HG02642 (cell line): Measurements from ENCODE around the gene CASP5.

Experiments used
- ATAC-seq: cut with Tn5 transposase; IDR thresholded peaks from one replicate; pipeline ENCODE4 v1.9.1; 2021; ENCODE audit warnings: mild to moderate bottlenecking; ENCODE audit not compliant: unreplicated experiment, poor library complexity

CASP5 gene

GRCh38 chr11:104968856-104969776 is 53.9 kb downstream of the CASP5 start:
- ATAC-seq = peak; percentile 7

GRCh38 chr11:104968355-104968855 is 54.6 kb downstream of the CASP5 start, which contains the start of gene CASP4:
Gene CASP4, minus strand, starts transcription at chr11:104968574. Its CDS starts 49 bp downstream, at chr11:104968525.
- ATAC-seq = peak; percentile 92

- peak; percentile 12 for ATAC-seq
Observed at GRCh38 chr11:104967534-104968354, 55.2 kb downstream of the CASP5 start.

- no peak for ATAC-seq
Observed at GRCh38 chr11:104965735-104966134, 57.2 kb downstream of the CASP5 start.

GRCh38 chr11:104964247-104964646 is 58.7 kb downstream of the CASP5 start:
- ATAC-seq = no peak

GRCh38 chr11:104962852-104963251 is 60.1 kb downstream of the CASP5 start:
- ATAC-seq = no peak

GRCh38 chr11:104957280-104957679 is 65.7 kb downstream of the CASP5 start:
- ATAC-seq = no peak

GRCh38 chr11:104956528-104956927 is 66.4 kb downstream of the CASP5 start:
- ATAC-seq = no peak

GRCh38 chr11:104946907-104947306 is 76.1 kb downstream of the CASP5 start:
- ATAC-seq = peak; percentile 97
